ENCODE data around the gene COL11A2. TPM values are rescaled to one million over a fixed set of nuclear protein-coding genes. Genes with fewer than 3 reads are reported as not detected.
A peak's percentile ranks its signal among the peaks of the same experiment; 100 is the strongest.

The COL11A2 gene
- total RNA-seq, 2 experiments from 2014 or later: 0.77 to 0.79 TPM

DNA sequence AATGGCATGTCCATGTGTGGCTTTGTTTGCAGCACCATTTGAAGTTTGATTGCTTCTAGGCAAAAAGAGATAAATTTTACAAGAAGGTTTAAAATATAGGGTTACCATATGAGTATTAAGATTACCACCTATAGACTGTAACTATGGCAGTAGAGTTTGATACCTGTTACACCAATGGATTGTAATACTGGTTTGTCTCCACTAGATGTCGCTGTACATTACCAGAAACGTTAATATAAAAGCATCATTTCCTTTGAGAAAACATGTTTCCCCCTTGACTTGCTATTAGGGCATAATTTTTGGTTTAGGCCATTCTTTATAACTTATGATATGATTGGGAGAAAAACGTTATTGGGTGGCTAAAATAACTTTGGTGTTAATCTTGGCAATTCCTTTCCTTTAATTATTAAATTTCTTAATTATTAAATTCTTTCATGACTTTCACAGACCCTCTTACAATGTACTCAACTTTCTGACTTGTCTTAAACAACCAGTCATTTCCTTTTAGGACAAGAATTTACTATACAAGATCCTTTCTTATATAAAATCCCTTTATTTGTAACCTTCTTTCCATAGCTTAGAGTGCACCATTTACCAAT lies 73.6 kb downstream of the COL11A2 start:
- ATAC-seq (peak; percentile 65), DNase-seq (no peak)
- H3K4me1 Mint-ChIP-seq: peaks cover 20% of the 10 kb centered on the region
- H3K4me3 Mint-ChIP-seq: no peak overlapping the region
- CTCF ChIA-PET: interaction anchor here (1.0 to 5.2 kb wide), 10 partner anchors 11 to 129 kb away, joined by 3 to 47 read pairs (median 4); no protein-coding TSS in a partner anchor
- no peaks in the 10 kb centered on the region for H3K36me3 Mint-ChIP-seq
- peaks cover 74% of the 10 kb centered on the region for H3K27me3 Mint-ChIP-seq
- no peak overlapping the region for H3K27ac Mint-ChIP-seq
- peaks cover 3% of the 10 kb centered on the region for H3K9me3 Mint-ChIP-seq (ENCODE audit: low read depth)

DNA sequence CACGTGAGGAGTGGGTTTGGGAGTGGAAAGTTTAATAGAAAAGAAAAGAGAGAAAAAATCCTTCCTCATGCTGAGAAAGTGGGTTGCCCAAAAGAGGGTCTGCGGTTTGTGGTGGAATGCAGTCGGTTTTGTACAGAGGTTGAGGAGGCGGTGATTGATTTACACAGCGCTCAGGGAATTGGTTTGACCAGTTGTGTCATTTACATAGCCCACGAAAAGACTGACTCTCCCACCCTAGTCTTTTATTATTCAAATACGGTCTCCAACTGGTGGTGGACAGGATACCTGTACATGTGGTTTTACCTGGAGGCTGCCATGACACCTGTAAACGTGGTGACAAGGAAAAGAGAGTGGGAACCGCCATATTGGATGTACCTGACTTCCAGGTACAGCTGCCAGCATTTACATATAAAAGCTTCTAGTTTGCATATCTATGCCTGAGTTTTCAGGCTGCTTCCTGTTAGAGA lies 74.4 kb downstream of the COL11A2 start:
- ATAC-seq (no peak), DNase-seq (no peak)
- no peaks in the 10 kb centered on the region for H3K9me3 Mint-ChIP-seq (ENCODE audit: low read depth)
- no peak overlapping the region for H3K27ac Mint-ChIP-seq
- CTCF ChIA-PET: interaction anchor here (1.0 to 5.2 kb wide), 8 partner anchors 8 to 130 kb away, joined by 3 to 47 read pairs (median 4); no protein-coding TSS in a partner anchor
- peaks cover 21% of the 10 kb centered on the region for H3K4me1 Mint-ChIP-seq
- H3K27me3 Mint-ChIP-seq: peaks cover 81% of the 10 kb centered on the region
- no peak overlapping the region for H3K4me3 Mint-ChIP-seq
- H3K36me3 Mint-ChIP-seq: no peaks in the 10 kb centered on the region

DNA sequence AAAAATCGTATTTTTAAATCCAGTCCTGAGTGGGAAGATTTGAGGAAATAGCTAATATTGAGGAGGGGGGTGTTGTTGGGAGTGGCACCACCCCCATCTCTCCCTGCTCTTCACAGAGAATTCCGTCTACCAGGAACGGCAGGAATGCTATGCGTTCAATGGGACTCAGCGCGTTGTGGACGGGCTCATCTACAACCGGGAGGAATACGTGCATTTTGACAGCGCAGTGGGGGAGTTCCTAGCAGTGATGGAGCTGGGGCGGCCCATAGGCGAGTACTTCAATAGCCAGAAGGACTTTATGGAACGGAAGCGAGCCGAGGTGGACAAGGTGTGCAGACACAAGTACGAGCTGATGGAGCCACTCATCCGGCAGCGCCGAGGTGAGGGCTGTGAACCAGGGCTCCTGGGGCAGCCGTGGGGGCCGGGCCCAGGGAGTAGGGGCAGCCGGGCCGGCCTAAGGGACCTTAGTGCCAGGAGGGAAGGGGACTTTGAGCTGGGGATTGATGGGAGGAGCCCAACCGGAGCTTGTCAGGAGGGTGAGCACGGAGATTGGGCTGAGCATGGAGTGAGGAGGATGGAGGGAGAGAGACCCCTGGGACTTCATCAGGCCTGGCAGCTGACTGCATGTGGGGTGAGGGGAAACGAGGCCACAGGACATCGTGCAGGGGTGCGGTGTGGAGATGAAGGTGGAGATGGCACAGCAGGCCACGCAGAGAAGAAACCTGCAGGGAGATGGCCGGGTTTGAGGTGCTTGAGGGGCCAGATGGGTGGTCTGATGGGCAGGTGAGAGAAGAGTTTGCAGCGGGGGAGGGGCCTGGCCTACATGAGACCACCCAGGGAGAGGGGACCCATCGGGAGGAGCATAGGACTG lies 75.2 kb downstream of the COL11A2 start:
- H3K4me1 Mint-ChIP-seq: peaks cover 21% of the 10 kb centered on the region
- ATAC-seq: no peak
- no peak overlapping the region for H3K27ac Mint-ChIP-seq
- no peak overlapping the region for H3K4me3 Mint-ChIP-seq
- no peaks in the 10 kb centered on the region for H3K9me3 Mint-ChIP-seq (ENCODE audit: low read depth)
- CTCF ChIA-PET: interaction anchor here (0.9 to 5.2 kb wide), 7 partner anchors 9 to 130 kb away, joined by 3 to 47 read pairs (median 4); no protein-coding TSS in a partner anchor
- H3K36me3 Mint-ChIP-seq: no peaks in the 10 kb centered on the region
- DNase-seq: no peak
- peaks cover 85% of the 10 kb centered on the region for H3K27me3 Mint-ChIP-seq

DNA sequence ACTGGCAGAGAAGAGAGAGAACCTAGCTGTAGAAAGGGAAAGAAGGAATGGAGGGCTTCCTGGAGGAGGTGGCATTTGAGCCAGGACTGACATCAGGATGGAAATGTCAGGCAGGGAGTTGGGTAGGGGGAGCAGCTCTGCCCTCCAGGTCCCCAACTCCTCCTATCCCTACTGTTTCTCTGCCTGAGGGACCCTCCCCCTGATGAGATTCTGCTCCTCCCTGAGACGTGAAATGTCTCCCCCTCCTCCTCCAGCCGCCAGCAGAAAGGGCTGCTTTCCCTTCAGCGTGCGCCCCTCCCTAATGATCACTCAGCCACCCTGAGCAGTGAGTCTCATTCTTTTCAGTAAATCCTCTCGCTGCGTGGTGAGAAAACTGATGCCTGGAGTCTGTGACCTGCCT lies 75.8 kb downstream of the COL11A2 start:
- peaks cover 86% of the 10 kb centered on the region for H3K27me3 Mint-ChIP-seq
- DNase-seq (no peak), ATAC-seq (no peak)
- H3K27ac Mint-ChIP-seq: no peak overlapping the region
- CTCF ChIA-PET: interaction anchor here (0.9 to 2.1 kb wide), 6 partner anchors 9 to 124 kb away, joined by 3 to 10 read pairs (median 4); no protein-coding TSS in a partner anchor
- no peak overlapping the region for H3K4me3 Mint-ChIP-seq
- no peaks in the 10 kb centered on the region for H3K9me3 Mint-ChIP-seq (ENCODE audit: low read depth)
- peaks cover 21% of the 10 kb centered on the region for H3K4me1 Mint-ChIP-seq
- no peaks in the 10 kb centered on the region for H3K36me3 Mint-ChIP-seq

DNA sequence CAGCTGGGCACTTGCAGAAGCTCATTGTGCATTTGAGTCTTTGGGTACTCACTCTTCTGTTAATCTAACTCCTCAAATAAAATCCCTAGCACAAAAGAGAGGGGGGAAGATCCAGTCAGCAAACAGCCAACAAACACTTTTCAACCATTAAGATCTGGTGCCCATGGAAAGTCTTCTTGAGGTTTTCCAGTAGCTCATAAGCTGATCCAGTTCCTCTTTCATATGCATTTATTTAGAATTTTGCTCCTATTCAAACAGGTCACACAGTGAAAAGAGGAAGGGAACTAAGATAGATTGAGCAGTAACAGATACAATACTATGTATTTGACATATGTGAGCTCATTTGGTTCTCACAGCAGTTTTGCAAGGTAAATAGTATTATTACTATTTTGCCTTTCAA lies 77.9 kb downstream of the COL11A2 start:
- no peaks in the 10 kb centered on the region for H3K36me3 Mint-ChIP-seq
- H3K27ac Mint-ChIP-seq: no peak overlapping the region

DNA sequence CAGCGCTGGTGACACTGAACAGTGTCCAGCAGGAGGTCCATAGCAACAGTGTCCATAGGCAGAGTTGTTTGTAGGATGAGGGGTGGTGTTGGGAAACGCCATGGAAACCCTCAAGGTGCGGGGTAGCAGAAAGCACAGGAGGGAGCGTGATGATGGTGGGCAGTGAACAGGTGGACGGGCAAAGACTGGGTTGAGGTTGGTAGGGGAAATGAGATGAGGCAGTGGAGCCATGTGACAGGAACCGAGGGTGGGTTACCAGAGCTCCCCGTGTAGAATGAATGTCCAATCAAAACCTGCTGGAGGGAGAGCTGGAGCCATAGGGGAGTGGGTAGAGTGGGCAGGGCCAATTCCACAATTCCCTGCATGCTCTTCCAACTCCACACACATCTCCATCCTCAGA lies 78.5 kb downstream of the COL11A2 start:
- no peak for ATAC-seq
- Mint-ChIP-seq H3K4me3 (no peak overlapping the region), H3K27ac (no peak overlapping the region), H3K9me3 (ENCODE audit: low read depth) (no peaks in the 10 kb centered on the region), H3K27me3 (peaks cover 90% of the 10 kb centered on the region), H3K36me3 (no peaks in the 10 kb centered on the region), H3K4me1 (peaks cover 21% of the 10 kb centered on the region)
- no peak for DNase-seq
- CTCF ChIA-PET: interaction anchor here (0.7 to 1.7 kb wide), 6 partner anchors 11 to 135 kb away, joined by 4 to 10 read pairs (median 5); no protein-coding TSS in a partner anchor

More for the DNA sequence above, 77.9 kb downstream of the COL11A2 start:
- CTCF ChIA-PET: interaction anchor here (0.7 to 1.7 kb wide), 6 partner anchors 11 to 134 kb away, joined by 4 to 10 read pairs (median 5); no protein-coding TSS in a partner anchor
- ATAC-seq (no peak), DNase-seq (no peak)
- Mint-ChIP-seq H3K4me1 (peaks cover 21% of the 10 kb centered on the region), H3K9me3 (ENCODE audit: low read depth) (no peaks in the 10 kb centered on the region), H3K27me3 (peaks cover 91% of the 10 kb centered on the region), H3K4me3 (no peak overlapping the region)

Small RNA genes within 50 kb of the gene (microRNA-seq; reads per million reads assigned to microRNA genes)
- gene MIR219A1: 4.3 reads per million, percentile 5 among the genes with 10 or more reads in this experiment

Other genes with a start within 250 kb of the COL11A2 start
- gene HLA-DMA, start 239.4 kb downstream of the COL11A2 start, total RNA-seq: 10 to 100 TPM; 57.9 to 60.9 TPM
- 100 to 1,000 TPM; 309 to 336 TPM for gene BRD2, start 223.9 kb downstream of the COL11A2 start, total RNA-seq
- 10 to 100 TPM; 11.8 to 16.7 TPM for gene HLA-DOA, start 182.9 kb downstream of the COL11A2 start, total RNA-seq
- 100 to 1,000 TPM; 276 to 299 TPM for gene HLA-DPA1, start 118.8 kb downstream of the COL11A2 start, total RNA-seq
- 100 to 1,000 TPM; 113 to 150 TPM for gene HLA-DPB1, start 116.5 kb downstream of the COL11A2 start, total RNA-seq
- gene RXRB, start 8.2 kb upstream of the COL11A2 start, total RNA-seq: 10 to 100 TPM; 36.0 to 38.9 TPM
- gene SLC39A7, start 8.4 kb upstream of the COL11A2 start, total RNA-seq: 10 to 100 TPM; 50.1 to 63.9 TPM
- gene HSD17B8, start 12.2 kb upstream of the COL11A2 start, total RNA-seq: 10 to 100 TPM; 18.6 to 20.9 TPM
- gene RING1, start 16.0 kb upstream of the COL11A2 start, total RNA-seq: 10 to 100 TPM; 32.6 to 37.8 TPM
- gene VPS52, start 79.4 kb upstream of the COL11A2 start, total RNA-seq: 10 to 100 TPM; 60.6 to 63.3 TPM
- 1,000 to 10,000 TPM; 2,808 to 3,161 TPM for gene RPS18, start 79.6 kb upstream of the COL11A2 start, total RNA-seq
- gene B3GALT4, start 84.7 kb upstream of the COL11A2 start, total RNA-seq: 10 to 100 TPM; 14.0 to 20.5 TPM
- gene WDR46, start 96.8 kb upstream of the COL11A2 start, total RNA-seq: 10 to 100 TPM; 61.5 to 78.4 TPM
- 10 to 100 TPM; 67.8 to 90.3 TPM for gene PFDN6, start 97.1 kb upstream of the COL11A2 start, total RNA-seq
- 10 to 100 TPM; 34.7 to 49.9 TPM for gene RGL2, start 106.5 kb upstream of the COL11A2 start, total RNA-seq
- 100 to 1,000 TPM; 207 to 235 TPM for gene TAPBP, start 121.6 kb upstream of the COL11A2 start, total RNA-seq
- gene ZBTB22, start 125.3 kb upstream of the COL11A2 start, total RNA-seq: 10 to 100 TPM; 10.6 to 11.8 TPM
- 100 to 1,000 TPM; 102 to 107 TPM for gene DAXX, start 130.5 kb upstream of the COL11A2 start, total RNA-seq
- 100 to 1,000 TPM; 133 to 187 TPM for gene KIFC1, start 199.4 kb upstream of the COL11A2 start, total RNA-seq
- 10 to 100 TPM; 26.1 to 36.0 TPM for gene PHF1, start 218.5 kb upstream of the COL11A2 start, total RNA-seq
- 100 to 1,000 TPM; 196 to 197 TPM for gene CUTA, start 225.6 kb upstream of the COL11A2 start, total RNA-seq
- gene SYNGAP1, start 227.6 kb upstream of the COL11A2 start, total RNA-seq: 10 to 100 TPM; 24.1 to 39.8 TPM

All from activated CD8-positive, alpha-beta memory T cell treated with anti-CD3 and anti-CD28 coated beads, Interleukin-2, amount 10 ng/mL, durations not matched to agents 7 days and 5 days (primary cell).